HG03442 (cell line): ENCODE measurements around the gene CLECL1.
"Not testable (repeated sequence)": the region's sequence is repeated elsewhere in the genome, so short reads cannot be mapped to it uniquely, and the experiment has no call there.

Experiments
- ATAC-seq: cut with Tn5 transposase; IDR thresholded peaks from one replicate; pipeline ENCODE4 v1.9.1; 2021; ENCODE audit warnings: mild to moderate bottlenecking, moderate library complexity; ENCODE audit not compliant: unreplicated experiment

The CLECL1 gene

DNA sequence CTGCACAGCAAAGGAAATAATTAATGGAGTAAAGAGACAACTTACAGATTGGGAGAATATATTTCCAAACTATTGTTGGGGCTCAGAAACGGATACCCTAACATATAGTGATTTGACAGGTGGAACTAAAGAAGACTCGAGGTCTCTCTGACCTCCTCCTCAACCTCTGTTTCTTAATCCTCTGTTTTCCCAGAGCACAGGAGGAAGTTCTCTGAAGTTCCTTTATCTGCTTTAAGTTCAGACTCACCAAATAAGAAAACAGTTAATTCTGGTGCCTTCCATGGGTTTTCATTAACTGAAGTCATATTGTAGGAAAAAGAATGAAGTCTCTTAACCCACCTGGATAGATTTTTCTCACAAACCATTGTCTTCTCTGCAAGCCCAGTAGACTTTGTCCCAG, 34.2 kb downstream of the CLECL1 start:
- no peak for ATAC-seq

DNA sequence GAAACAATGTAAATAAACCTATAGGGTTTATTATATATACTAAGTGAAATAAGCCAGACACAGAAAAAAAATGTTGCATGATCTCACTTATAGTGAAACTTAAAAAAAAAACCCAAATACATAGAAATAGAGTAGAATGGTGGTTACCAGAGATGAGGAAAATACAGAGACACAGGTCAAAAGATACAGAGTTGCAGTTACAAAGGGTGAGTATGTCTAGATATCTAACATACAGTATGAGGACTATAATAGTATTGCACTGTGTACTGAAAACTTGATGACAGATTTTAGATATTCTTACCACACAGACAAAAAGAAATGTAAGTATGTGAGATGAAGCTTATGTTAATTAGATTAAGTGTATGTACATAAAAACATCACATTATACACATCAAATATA, 35.3 kb downstream of the CLECL1 start:
- no peak for ATAC-seq

GRCh38 chr12:9695661-9696060, 37.2 kb downstream of the CLECL1 start:
- not testable (repeated sequence) for ATAC-seq

GRCh38 chr12:9695150-9695549, 37.7 kb downstream of the CLECL1 start:
- not testable (repeated sequence) for ATAC-seq

- ATAC-seq, result no peak
These were observed 38.7 kb downstream of the CLECL1 start for GRCh38 chr12:9694241-9694640.

DNA sequence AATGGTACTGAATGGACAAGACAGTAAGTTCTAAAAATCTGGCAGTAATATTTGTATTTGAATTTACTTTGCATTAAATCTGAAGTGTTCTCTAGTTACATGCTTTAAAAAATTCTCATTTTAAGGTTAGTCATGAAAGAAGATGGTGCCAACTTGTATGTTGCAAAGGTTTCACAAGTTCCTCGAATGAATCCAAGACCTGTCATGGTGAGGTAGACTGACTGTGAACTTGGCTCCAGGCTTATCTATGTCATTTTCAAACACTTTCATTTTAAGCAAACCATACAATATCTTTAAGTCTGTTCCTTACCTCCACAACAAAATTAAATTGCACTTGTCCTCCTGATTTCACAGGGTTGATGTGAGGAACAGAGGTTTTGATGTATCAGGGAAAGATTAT, 40.0 kb downstream of the CLECL1 start:
- no peak for ATAC-seq

- no peak for ATAC-seq
These were observed 45.7 kb downstream of the CLECL1 start for GRCh38 chr12:9687228-9687627.

DNA sequence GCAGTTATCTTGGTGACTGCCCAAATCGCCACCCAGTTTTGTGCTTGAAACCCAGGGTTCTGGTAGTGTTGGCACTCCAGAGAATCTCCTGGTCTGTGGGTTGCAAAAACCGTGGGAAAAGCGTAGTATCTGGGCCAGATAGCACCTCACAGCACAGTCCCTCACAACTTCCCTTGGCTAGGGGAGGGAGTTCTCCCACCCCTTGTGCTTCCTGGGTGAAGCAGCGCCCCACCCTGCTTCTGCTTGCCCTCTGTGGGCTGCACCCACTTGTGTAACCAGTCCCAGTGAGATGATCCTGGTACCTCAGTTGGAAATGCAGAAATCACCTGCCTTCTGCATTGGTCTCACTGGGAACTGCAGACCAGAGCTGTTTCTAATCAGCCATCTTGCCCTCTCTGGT, 47.0 kb downstream of the CLECL1 start:
- no peak for ATAC-seq

- ATAC-seq, result not testable (repeated sequence)
These were observed 47.5 kb downstream of the CLECL1 start for GRCh38 chr12:9685366-9685765.

GRCh38 chr12:9682949-9683348, 49.9 kb downstream of the CLECL1 start:
- not testable (repeated sequence) for ATAC-seq

- ATAC-seq, result not testable (repeated sequence)
These were observed 50.4 kb downstream of the CLECL1 start for GRCh38 chr12:9682508-9682907.

DNA sequence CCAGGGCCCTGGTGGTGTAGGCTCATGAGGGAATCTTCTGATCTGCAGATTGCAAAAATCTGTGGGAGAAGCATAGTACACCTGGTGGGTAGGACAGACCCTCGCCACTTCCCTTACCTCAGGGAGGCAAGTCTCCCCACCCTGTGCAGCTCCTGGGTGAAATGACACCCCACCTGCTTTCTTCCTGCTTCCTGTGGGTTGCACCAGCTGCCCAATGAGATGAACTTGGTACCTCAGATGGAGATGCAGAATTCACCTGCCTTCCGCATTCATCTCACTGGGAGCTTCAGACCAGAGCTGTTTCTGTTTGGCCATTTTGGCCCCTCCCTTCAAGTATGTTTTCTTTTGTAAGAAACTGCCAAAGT, 58.7 kb downstream of the CLECL1 start:
- no peak for ATAC-seq

DNA sequence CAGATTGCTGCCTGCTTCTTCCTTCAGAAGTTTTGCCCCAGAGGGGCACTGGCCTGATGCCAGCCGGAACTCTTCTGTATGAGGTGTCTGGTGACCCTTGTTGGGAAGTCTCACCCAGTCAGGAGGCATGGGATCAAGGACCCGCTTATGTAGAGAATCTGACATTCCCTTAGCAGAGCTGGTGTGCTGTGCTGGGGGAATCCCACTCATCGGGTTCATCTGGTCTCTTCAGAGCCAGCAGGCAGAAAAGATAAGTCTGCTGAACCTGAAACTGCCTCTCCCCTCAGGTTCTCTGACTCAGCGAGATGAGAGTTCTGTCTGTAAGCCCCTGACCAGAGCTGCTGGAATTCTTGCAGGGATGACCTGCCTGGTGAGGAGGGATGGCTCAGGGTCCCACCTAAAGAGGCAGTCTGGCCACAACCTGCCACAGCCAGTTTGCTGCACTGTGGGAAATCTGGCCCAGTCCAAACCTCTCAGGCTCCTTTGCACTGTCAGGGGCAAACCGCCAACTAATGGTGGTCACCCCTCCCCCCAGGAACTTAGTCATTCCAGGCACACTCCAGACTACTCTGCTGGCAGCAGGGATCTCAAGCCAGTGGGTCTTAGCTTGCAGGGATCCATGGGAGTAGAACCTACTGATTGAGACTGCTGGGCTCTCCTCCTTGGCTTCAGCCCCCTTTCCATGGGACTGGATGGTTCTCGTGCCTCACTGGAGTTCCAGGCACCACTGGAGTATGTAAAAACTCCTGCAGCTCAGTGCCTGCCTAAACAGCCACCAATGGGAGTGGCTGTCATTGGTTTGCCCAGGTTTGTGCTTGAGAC, 59.3 kb downstream of the CLECL1 start:
- ATAC-seq, result peak; percentile 38
